ENCODE measurements around the gene FASTKD2. TPM values are rescaled to one million over a fixed set of nuclear protein-coding genes. Genes with fewer than 3 reads are reported as not detected.

FASTKD2 gene
- total and polyA plus RNA-seq, 2 experiments from 2014 or later: 22.3 to 24.5 TPM

DNA sequence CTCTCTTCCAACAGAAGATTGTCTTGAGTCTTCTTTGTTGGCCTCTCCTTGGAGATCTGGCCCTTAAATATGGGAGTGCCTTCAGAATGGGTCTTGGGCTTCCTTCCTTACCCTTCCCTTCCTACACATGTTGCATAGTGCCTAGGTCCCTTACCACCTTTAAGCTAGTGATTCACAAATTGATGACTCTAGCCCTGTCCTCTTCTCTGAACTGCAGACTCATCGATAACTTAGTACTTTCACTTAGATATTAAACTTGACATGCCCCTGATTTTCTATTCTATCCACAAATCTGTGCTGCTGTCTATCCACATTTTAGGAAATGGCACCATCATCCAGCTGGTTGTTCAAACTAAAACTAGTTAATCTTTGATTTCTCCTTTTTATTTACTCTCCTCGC lies 38.1 kb upstream of the FASTKD2 start:
- Histone ChIP-seq H3K4me1 (ENCODE audit: low read depth) (no peaks in the 10 kb centered on the region), H3K36me3 (no peaks in the 10 kb centered on the region), H3K27ac (no peak overlapping the region), H3K4me3 (no peak overlapping the region), H3K27me3 (peaks cover 6% of the 10 kb centered on the region), H3K9me3 (ENCODE audit: low read depth) (no peaks in the 10 kb centered on the region)
- no peak for TF ChIP-seq CTCF (IDR thresholded peaks at IDR 0.05; ENCODE audit: low read depth, low read length)
- DNase-seq (ENCODE audit: low read depth in 1 of 2, low spot score in 1 of 2): no peak

GRCh38 chr2:206728277-206729199 lies 36.9 kb upstream of the FASTKD2 start:
- Histone ChIP-seq H3K36me3 (no peaks in the 10 kb centered on the region), H3K4me1 (ENCODE audit: low read depth) (no peaks in the 10 kb centered on the region), H3K4me3 (no peak overlapping the region), H3K27me3 (peaks cover 6% of the 10 kb centered on the region), H3K9me3 (ENCODE audit: low read depth) (no peaks in the 10 kb centered on the region), H3K27ac (no peak overlapping the region)
- TF ChIP-seq CTCF (IDR thresholded peaks at IDR 0.05; ENCODE audit: low read depth, low read length): no peak
- DNase-seq (ENCODE audit: low read depth in 1 of 2, low spot score in 1 of 2): peak in 1 of 2 donors; percentile 23

DNA sequence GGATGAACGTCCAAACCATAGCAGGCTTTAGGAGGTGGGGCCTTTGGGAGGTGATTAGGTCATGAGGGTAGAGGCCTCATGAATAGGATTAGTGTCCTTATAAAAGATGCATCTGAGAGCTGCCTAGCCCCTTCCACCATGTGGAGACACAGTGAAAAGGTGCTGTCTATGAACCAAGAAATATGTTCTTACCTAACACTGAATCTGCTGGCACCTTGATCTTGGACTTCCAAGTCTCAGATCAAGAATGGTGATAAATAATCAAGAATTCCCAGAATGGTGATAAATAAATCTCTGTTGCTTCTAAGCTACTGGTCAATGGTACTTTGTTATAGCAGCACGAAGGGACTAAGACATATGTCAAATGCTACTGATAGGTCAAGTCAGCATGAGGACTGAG lies 32.1 kb upstream of the FASTKD2 start:
- Histone ChIP-seq H3K36me3 (no peaks in the 10 kb centered on the region), H3K9me3 (ENCODE audit: low read depth) (no peaks in the 10 kb centered on the region), H3K27ac (no peak overlapping the region), H3K4me3 (no peak overlapping the region), H3K27me3 (peaks cover 6% of the 10 kb centered on the region), H3K4me1 (ENCODE audit: low read depth) (no peaks in the 10 kb centered on the region)
- DNase-seq (ENCODE audit: low read depth in 1 of 2, low spot score in 1 of 2): no peak
- no peak for TF ChIP-seq CTCF (IDR thresholded peaks at IDR 0.05; ENCODE audit: low read depth, low read length)

DNA sequence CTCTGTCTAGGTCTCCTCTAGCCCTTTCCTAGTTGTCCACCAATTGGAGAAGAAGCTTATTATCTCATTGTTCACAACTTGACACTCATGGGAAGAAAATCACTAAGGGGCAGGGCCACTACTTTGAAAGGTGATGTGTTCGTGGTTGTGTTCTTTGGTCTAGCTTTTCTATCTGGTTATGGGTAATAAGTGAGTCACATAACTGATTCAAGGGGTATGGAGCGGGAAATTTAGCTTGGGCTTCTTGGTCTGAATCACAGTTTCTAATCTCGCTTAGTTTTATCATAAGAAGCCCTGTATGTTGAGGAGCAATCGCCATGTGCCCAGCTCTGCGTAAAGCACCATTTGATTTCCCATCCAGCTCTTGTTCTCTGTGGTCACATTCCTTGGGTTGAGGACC lies 28.5 kb upstream of the FASTKD2 start:
- Histone ChIP-seq H3K36me3 (no peaks in the 10 kb centered on the region), H3K27me3 (peaks cover 7% of the 10 kb centered on the region), H3K27ac (no peak overlapping the region), H3K4me1 (ENCODE audit: low read depth) (no peaks in the 10 kb centered on the region), H3K4me3 (no peak overlapping the region), H3K9me3 (ENCODE audit: low read depth) (no peaks in the 10 kb centered on the region)
- DNase-seq (ENCODE audit: low read depth in 1 of 2, low spot score in 1 of 2): no peak
- TF ChIP-seq CTCF (IDR thresholded peaks at IDR 0.05; ENCODE audit: low read depth, low read length): no peak

GRCh38 chr2:206739271-206739670 lies 26.1 kb upstream of the FASTKD2 start:
- Histone ChIP-seq H3K9me3 (ENCODE audit: low read depth) (no peaks in the 10 kb centered on the region), H3K4me3 (no peak overlapping the region), H3K27me3 (peaks cover 7% of the 10 kb centered on the region), H3K36me3 (no peaks in the 10 kb centered on the region), H3K27ac (no peak overlapping the region), H3K4me1 (ENCODE audit: low read depth) (no peaks in the 10 kb centered on the region)
- TF ChIP-seq CTCF (IDR thresholded peaks at IDR 0.05; ENCODE audit: low read depth, low read length): no peak
- no peak for DNase-seq (ENCODE audit: low read depth in 1 of 2, low spot score in 1 of 2)
